Measurements from ENCODE around the gene ING5.

ING5 gene

DNA sequence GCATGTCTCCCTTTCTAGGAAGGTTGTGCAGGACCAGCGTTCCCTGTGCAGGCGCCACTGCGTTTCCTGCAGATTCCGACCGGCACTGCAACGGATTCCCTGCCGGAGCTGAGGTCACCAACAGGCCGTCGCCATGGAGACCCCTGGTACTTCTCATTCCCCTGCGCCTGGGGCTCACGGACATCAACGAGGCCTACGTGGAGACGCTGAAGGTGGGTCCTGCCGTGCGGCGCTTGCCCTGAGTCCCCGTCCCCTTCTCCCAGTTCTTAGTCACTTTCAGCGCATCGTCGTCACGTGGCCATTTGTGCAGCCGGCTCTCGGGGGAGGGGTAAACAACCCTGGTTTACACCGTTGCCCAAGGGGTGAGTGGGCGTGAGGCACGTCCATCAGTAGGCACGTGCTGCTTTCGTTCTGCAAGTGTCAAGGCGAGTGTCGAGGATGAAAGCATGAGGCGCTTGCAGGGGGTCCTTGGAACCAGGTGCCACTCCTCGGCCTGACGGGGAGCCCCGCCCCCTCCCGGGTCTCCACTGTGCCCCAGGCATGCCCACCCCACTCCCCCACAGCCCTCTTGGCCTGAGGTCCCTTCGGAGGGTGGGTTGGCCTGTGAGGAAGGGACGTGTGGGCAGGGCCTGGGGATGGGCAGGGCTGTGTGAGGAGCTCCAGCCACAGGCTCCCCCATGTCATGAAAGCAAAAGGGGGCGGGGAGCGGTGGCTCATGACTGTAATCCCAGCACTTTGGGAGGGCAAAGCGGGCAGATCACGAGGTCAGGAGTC is 35.0 kb upstream of the ING5 start:
- H3K4me1 Mint-ChIP-seq (ENCODE audit: low read depth) = peaks cover 16% of the 10 kb centered on the region
- H3K4me3 Mint-ChIP-seq = no peak overlapping the region
- H3K27me3 Mint-ChIP-seq = no peaks in the 10 kb centered on the region
- no peak for DNase-seq
- peaks cover 76% of the 10 kb centered on the region for H3K36me3 Mint-ChIP-seq (ENCODE audit: low read depth)
- no peak overlapping the region for H3K27ac Mint-ChIP-seq
- H3K9me3 Mint-ChIP-seq = no peaks in the 10 kb centered on the region

DNA sequence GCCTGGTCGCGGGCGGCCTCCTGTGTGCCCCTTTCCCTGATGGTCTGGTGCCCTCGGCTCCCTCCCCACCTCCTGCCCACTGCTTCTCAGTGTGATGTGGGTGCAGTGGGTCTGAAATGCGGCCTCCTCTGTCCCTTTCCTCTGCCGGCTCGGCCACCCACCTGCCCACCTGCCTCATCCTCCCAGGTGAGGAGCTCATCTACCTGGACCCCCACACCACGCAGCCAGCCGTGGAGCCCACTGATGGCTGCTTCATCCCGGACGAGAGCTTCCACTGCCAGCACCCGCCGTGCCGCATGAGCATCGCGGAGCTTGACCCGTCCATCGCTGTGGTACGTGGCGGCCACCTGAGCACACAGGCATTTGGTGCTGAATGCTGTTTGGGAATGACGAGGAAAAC is 33.5 kb upstream of the ING5 start:
- Mint-ChIP-seq H3K9me3 (no peaks in the 10 kb centered on the region), H3K36me3 (ENCODE audit: low read depth) (peaks cover 80% of the 10 kb centered on the region), H3K27ac (no peak overlapping the region), H3K4me1 (ENCODE audit: low read depth) (peaks cover 16% of the 10 kb centered on the region), H3K4me3 (no peak overlapping the region), H3K27me3 (no peaks in the 10 kb centered on the region)
- DNase-seq = no peak

DNA sequence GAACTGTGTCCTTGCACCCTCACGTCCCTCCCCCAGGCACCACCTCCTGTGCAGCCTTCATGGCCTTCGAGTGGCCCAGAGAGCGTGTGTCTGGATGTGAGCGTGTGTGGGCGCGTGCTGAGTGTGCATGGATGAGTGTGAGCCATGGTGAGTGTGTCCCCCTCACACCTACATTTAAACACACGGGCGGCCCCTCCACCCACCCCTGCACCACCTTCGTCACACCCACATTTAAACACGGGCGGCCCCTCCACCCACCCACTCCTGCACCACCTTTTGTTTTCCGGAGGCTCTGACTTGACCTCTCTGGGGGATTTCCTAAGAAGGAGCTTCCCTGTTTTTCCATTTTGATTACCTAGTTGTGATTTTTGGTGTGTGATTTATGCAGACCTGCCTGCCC is 33.0 kb upstream of the ING5 start:
- Mint-ChIP-seq H3K4me1 (ENCODE audit: low read depth) (peaks cover 18% of the 10 kb centered on the region), H3K9me3 (no peaks in the 10 kb centered on the region), H3K27me3 (no peaks in the 10 kb centered on the region), H3K4me3 (no peak overlapping the region), H3K27ac (no peak overlapping the region), H3K36me3 (ENCODE audit: low read depth) (peaks cover 84% of the 10 kb centered on the region)
- no peak for DNase-seq

GRCh38 chr2:241670333-241671110 is 31.3 kb upstream of the ING5 start:
- H3K4me3 Mint-ChIP-seq = no peak overlapping the region
- no peak for DNase-seq
- H3K9me3 Mint-ChIP-seq = no peaks in the 10 kb centered on the region
- H3K27me3 Mint-ChIP-seq = no peaks in the 10 kb centered on the region
- peaks cover 89% of the 10 kb centered on the region for H3K36me3 Mint-ChIP-seq (ENCODE audit: low read depth)
- H3K27ac Mint-ChIP-seq = peak overlapping the region; percentile 57
- H3K4me1 Mint-ChIP-seq (ENCODE audit: low read depth) = peaks cover 6% of the 10 kb centered on the region

- Mint-ChIP-seq H3K9me3 (no peaks in the 10 kb centered on the region), H3K4me1 (ENCODE audit: low read depth) (peaks cover 2% of the 10 kb centered on the region), H3K4me3 (no peak overlapping the region), H3K27me3 (no peaks in the 10 kb centered on the region), H3K36me3 (ENCODE audit: low read depth) (peaks cover 91% of the 10 kb centered on the region), H3K27ac (peak overlapping the region; percentile 57)
- DNase-seq = no peak
Observed at GRCh38 chr2:241671457-241672240, 30.2 kb upstream of the ING5 start.

DNA sequence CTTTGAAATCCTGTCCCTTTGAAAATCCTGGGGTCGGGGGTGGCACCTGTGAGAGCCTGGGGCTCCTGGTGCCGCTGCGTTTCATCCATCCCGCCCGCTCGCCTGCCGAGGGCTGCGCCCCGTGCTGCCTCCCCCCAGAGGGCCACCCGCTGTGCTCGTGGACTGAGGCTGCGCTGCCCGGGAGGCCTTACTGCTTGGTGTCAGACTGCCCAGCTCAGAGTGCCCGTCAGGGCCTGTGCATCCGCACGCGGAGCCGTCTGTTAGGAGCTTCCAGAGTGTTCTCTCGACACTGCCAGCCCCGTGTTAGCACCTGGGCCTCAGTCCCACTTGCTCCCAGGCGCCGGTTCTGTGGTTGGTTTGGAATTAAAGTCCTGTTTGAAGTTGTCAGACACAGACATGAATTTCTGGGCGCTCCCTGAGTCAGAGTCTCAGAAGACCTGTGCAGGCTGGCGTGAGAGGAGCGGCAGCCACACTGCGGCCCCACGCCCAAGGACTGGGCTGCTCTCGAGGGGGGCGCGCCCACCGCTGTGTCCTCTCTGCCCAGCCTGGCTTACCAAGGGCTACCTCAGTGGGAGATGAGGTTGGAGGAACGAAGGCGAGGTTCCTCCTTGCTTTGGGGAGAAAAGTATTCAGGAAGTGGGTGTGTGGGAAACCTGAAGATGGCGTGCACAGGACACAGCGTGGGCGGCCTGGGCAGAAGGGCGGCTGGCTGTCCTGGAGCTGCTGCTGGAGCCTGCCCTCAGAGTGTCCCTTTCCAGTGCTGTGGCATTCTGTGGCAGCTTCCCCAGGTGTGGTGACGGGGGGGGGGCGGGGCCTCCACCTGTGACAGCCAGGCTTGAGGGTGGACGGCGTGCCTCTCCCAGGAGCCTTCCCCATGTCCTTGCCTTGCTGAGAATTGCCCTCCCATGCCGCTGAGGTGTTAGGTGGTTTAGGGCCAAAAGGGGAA is 29.3 kb upstream of the ING5 start:
- Mint-ChIP-seq H3K4me1 (ENCODE audit: low read depth) (peaks cover 2% of the 10 kb centered on the region), H3K4me3 (no peak overlapping the region), H3K9me3 (no peaks in the 10 kb centered on the region), H3K27ac (peak overlapping the region; percentile 44), H3K27me3 (no peaks in the 10 kb centered on the region), H3K36me3 (ENCODE audit: low read depth) (peaks cover 94% of the 10 kb centered on the region)
- DNase-seq = no peak

DNA sequence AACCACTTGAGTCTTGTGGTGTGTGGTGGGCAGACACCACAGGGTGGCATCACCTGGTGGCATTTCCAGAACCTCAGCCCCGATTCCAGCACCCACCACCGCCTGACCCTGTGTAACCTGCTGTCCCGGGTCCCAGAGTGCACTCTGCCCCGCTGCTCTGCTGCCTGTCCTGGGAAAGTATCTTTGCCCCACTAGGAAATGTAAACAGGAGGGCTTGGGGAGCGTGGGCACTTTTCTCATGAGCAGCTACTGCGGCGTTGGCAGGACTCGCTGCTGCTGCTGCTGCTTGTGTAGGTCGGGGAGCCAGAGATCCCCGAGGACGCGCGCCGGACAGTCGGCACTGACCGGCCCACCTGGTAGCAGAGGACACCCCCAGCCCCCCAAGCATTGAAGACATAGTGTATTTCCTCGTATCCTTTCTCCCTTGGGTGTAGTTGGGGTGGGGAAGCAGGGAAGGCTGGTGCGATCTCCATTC is 28.6 kb upstream of the ING5 start:
- H3K36me3 Mint-ChIP-seq (ENCODE audit: low read depth) = peaks cover 95% of the 10 kb centered on the region
- no peak for DNase-seq
- H3K9me3 Mint-ChIP-seq = no peaks in the 10 kb centered on the region
- no peak overlapping the region for H3K4me3 Mint-ChIP-seq
- peak overlapping the region; percentile 57 for H3K27ac Mint-ChIP-seq
- peaks cover 2% of the 10 kb centered on the region for H3K4me1 Mint-ChIP-seq (ENCODE audit: low read depth)
- H3K27me3 Mint-ChIP-seq = no peaks in the 10 kb centered on the region

GRCh38 chr2:241673797-241674725 is 27.8 kb upstream of the ING5 start:
- H3K27me3 Mint-ChIP-seq = no peaks in the 10 kb centered on the region
- H3K4me3 Mint-ChIP-seq = no peak overlapping the region
- peaks cover 95% of the 10 kb centered on the region for H3K36me3 Mint-ChIP-seq (ENCODE audit: low read depth)
- no peaks in the 10 kb centered on the region for H3K9me3 Mint-ChIP-seq
- peak overlapping the region; percentile 72 for H3K27ac Mint-ChIP-seq
- peaks cover 2% of the 10 kb centered on the region for H3K4me1 Mint-ChIP-seq (ENCODE audit: low read depth)
- no peak for DNase-seq

- peak overlapping the region; percentile 64 for H3K27ac Mint-ChIP-seq
- H3K9me3 Mint-ChIP-seq = no peaks in the 10 kb centered on the region
- H3K27me3 Mint-ChIP-seq = no peaks in the 10 kb centered on the region
- no peak for DNase-seq
- peaks cover 6% of the 10 kb centered on the region for H3K4me1 Mint-ChIP-seq (ENCODE audit: low read depth)
- H3K4me3 Mint-ChIP-seq = no peak overlapping the region
- peaks cover 96% of the 10 kb centered on the region for H3K36me3 Mint-ChIP-seq (ENCODE audit: low read depth)
Observed at GRCh38 chr2:241675885-241676284, 26.0 kb upstream of the ING5 start.

- Mint-ChIP-seq H3K27me3 (no peaks in the 10 kb centered on the region), H3K9me3 (no peaks in the 10 kb centered on the region), H3K36me3 (ENCODE audit: low read depth) (peaks cover 96% of the 10 kb centered on the region), H3K27ac (peak overlapping the region; percentile 19), H3K4me3 (no peak overlapping the region), H3K4me1 (ENCODE audit: low read depth) (peaks cover 12% of the 10 kb centered on the region)
- no peak for DNase-seq
Observed at GRCh38 chr2:241676665-241677064, 25.2 kb upstream of the ING5 start.

DNA sequence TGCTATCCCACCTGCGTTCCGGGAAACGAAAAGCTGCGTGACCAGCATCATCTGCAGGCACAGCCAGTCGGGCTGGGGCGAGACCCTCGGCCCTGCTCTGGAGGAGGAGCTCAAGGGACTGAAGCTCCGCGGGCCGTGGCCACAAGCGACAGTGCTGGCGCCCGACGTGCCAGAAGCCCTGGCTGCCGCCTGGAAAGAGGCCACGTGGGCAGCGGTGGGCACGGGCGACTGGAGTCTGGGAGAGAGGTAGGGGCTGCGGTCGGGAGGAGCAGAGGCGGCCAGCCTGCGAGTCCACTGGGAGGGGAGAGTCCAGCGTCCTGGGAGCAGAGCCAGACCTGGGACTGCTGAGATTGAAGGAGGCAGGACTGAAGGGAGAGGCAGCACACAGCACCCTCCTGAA is 24.4 kb upstream of the ING5 start:
- H3K27ac Mint-ChIP-seq = peak overlapping the region; percentile 18
- no peak for DNase-seq
- H3K9me3 Mint-ChIP-seq = no peaks in the 10 kb centered on the region
- H3K27me3 Mint-ChIP-seq = no peaks in the 10 kb centered on the region
- peaks cover 12% of the 10 kb centered on the region for H3K4me1 Mint-ChIP-seq (ENCODE audit: low read depth)
- peaks cover 96% of the 10 kb centered on the region for H3K36me3 Mint-ChIP-seq (ENCODE audit: low read depth)
- H3K4me3 Mint-ChIP-seq = no peak overlapping the region

GRCh38 chr2:241678307-241678706 is 23.5 kb upstream of the ING5 start:
- H3K9me3 Mint-ChIP-seq = no peaks in the 10 kb centered on the region
- H3K4me1 Mint-ChIP-seq (ENCODE audit: low read depth) = peaks cover 12% of the 10 kb centered on the region

More at GRCh38 chr2:241678307-241678706, 23.5 kb upstream of the ING5 start:
- Mint-ChIP-seq H3K4me3 (no peak overlapping the region), H3K36me3 (ENCODE audit: low read depth) (peaks cover 96% of the 10 kb centered on the region), H3K27ac (no peak overlapping the region), H3K27me3 (no peaks in the 10 kb centered on the region)
- no peak for DNase-seq

Data from activated T-cell treated with anti-CD3 and anti-CD28 coated beads, Interleukin-2, amount 50 U/mL, for 24 hours (primary cell).